ENCODE data around the gene DOCK9. TPM values are rescaled to one million over a fixed set of nuclear protein-coding genes. Genes with fewer than 3 reads are reported as not detected.

Gene DOCK9
- total RNA-seq, 4 donors from 2014 or later = 31.4 to 46.7 (median 45.6) TPM

- intact Hi-C loops (cut with DNase I; ENCODE audit: low total_unique reads) (no loop called here), in situ Hi-C loops (cut with MboI; ENCODE audit: low sequenced_read_pairs in 4 of 4) (no loop called here)
- H3K4me3 ChIP-seq = no peak overlapping the region
- H3K36me3 ChIP-seq = no peaks in the 10 kb centered on the region
- no peak for DNase-seq
- H3K9me3 ChIP-seq = no peaks in the 10 kb centered on the region
- H3K27me3 ChIP-seq = no peaks in the 10 kb centered on the region
- TF ChIP-seq CTCF (IDR thresholded peaks at IDR 0.05 in 4 of 5, conservative IDR thresholded peaks at IDR 0.05 in 1 of 5) (no peak), POLR2A (IDR thresholded peaks at IDR 0.05) (no peak)
- ATAC-seq = no peak
- no peak overlapping the region for H3K27ac ChIP-seq
- H3K4me1 ChIP-seq = no peaks in the 10 kb centered on the region
These were observed 192.5 kb downstream of the DOCK9 start for GRCh38 chr13:98785405-98785804.

GRCh38 chr13:98784666-98785065 lies 193.2 kb downstream of the DOCK9 start:
- ATAC-seq (no peak), DNase-seq (no peak)
- in situ Hi-C loops (cut with MboI; ENCODE audit: low sequenced_read_pairs in 4 of 4) = no loop called here
- no peak overlapping the region for H3K4me3 ChIP-seq
- no peaks in the 10 kb centered on the region for H3K27me3 ChIP-seq
- H3K4me1 ChIP-seq = no peaks in the 10 kb centered on the region
- H3K36me3 ChIP-seq = no peaks in the 10 kb centered on the region
- intact Hi-C loops (cut with DNase I; ENCODE audit: low total_unique reads) = no loop called here
- TF ChIP-seq CTCF (IDR thresholded peaks at IDR 0.05 in 4 of 5, conservative IDR thresholded peaks at IDR 0.05 in 1 of 5) (no peak), POLR2A (IDR thresholded peaks at IDR 0.05) (no peak)
- H3K9me3 ChIP-seq = no peaks in the 10 kb centered on the region
- H3K27ac ChIP-seq = no peak overlapping the region

GRCh38 chr13:98783856-98784478 lies 193.9 kb downstream of the DOCK9 start:
- no peak for ATAC-seq

GRCh38 chr13:98782654-98783053 lies 195.2 kb downstream of the DOCK9 start:
- ATAC-seq (no peak), DNase-seq (no peak)
- no peaks in the 10 kb centered on the region for H3K9me3 ChIP-seq
- H3K4me1 ChIP-seq = no peaks in the 10 kb centered on the region
- no peak overlapping the region for H3K27ac ChIP-seq
- intact Hi-C loops (cut with DNase I; ENCODE audit: low total_unique reads) = no loop called here
- H3K36me3 ChIP-seq = no peaks in the 10 kb centered on the region
- in situ Hi-C loops (cut with MboI; ENCODE audit: low sequenced_read_pairs in 4 of 4) = no loop called here
- no peak overlapping the region for H3K4me3 ChIP-seq
- no peaks in the 10 kb centered on the region for H3K27me3 ChIP-seq
- no peak for TF ChIP-seq CTCF (IDR thresholded peaks at IDR 0.05 in 4 of 5, conservative IDR thresholded peaks at IDR 0.05 in 1 of 5)
- TF ChIP-seq POLR2A (IDR thresholded peaks at IDR 0.05) = no peak

More at GRCh38 chr13:98783856-98784478, 193.9 kb downstream of the DOCK9 start:
- H3K27ac ChIP-seq = no peak overlapping the region
- H3K9me3 ChIP-seq = no peaks in the 10 kb centered on the region
- H3K36me3 ChIP-seq = no peaks in the 10 kb centered on the region
- intact Hi-C loops (cut with DNase I; ENCODE audit: low total_unique reads) (no loop called here), in situ Hi-C loops (cut with MboI; ENCODE audit: low sequenced_read_pairs in 4 of 4) (no loop called here)
- no peaks in the 10 kb centered on the region for H3K27me3 ChIP-seq
- H3K4me1 ChIP-seq = no peaks in the 10 kb centered on the region
- H3K4me3 ChIP-seq = no peak overlapping the region
- no peak for DNase-seq
- TF ChIP-seq POLR2A (IDR thresholded peaks at IDR 0.05) (no peak), CTCF (IDR thresholded peaks at IDR 0.05 in 4 of 5, conservative IDR thresholded peaks at IDR 0.05 in 1 of 5) (no peak)

- Histone ChIP-seq H3K27me3 (no peaks in the 10 kb centered on the region), H3K36me3 (no peaks in the 10 kb centered on the region), H3K27ac (no peak overlapping the region), H3K9me3 (no peaks in the 10 kb centered on the region), H3K4me1 (no peaks in the 10 kb centered on the region), H3K4me3 (no peak overlapping the region)
- TF ChIP-seq POLR2A (IDR thresholded peaks at IDR 0.05) (no peak), CTCF (IDR thresholded peaks at IDR 0.05 in 4 of 5, conservative IDR thresholded peaks at IDR 0.05 in 1 of 5) (no peak)
- intact Hi-C loops (cut with DNase I; ENCODE audit: low total_unique reads) (no loop called here), in situ Hi-C loops (cut with MboI; ENCODE audit: low sequenced_read_pairs in 4 of 4) (no loop called here)
- DNase-seq (no peak), ATAC-seq (no peak)
These were observed 196.0 kb downstream of the DOCK9 start for GRCh38 chr13:98781905-98782304.

Measured in gastrocnemius medialis (tissue), 4 donors.